Loucy (cell line): Measurements from ENCODE around the gene PDK2.

ENCODE experiments used
- EZH2phosphoT487 ChIP-seq: fragments of 200-600 bp; IDR thresholded peaks from 2 replicates; pipeline ENCODE4 v1.6.1; 2018; ENCODE audit warnings: antibody characterized with exemption, mild to moderate bottlenecking, moderate library complexity, borderline replicate concordance
- TF ChIP-seq, protein P1 (sequence below): fragments of 200-600 bp; sonication (generic); conservative IDR thresholded peaks from 2 replicates; pipeline ENCODE4 v1.5.1; 2014; ENCODE audit warnings: mild to moderate bottlenecking, antibody characterized with exemption, low read length

- TF ChIP-seq, protein P1, sequence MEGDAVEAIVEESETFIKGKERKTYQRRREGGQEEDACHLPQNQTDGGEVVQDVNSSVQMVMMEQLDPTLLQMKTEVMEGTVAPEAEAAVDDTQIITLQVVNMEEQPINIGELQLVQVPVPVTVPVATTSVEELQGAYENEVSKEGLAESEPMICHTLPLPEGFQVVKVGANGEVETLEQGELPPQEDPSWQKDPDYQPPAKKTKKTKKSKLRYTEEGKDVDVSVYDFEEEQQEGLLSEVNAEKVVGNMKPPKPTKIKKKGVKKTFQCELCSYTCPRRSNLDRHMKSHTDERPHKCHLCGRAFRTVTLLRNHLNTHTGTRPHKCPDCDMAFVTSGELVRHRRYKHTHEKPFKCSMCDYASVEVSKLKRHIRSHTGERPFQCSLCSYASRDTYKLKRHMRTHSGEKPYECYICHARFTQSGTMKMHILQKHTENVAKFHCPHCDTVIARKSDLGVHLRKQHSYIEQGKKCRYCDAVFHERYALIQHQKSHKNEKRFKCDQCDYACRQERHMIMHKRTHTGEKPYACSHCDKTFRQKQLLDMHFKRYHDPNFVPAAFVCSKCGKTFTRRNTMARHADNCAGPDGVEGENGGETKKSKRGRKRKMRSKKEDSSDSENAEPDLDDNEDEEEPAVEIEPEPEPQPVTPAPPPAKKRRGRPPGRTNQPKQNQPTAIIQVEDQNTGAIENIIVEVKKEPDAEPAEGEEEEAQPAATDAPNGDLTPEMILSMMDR = peak; percentile 72
- no peak for TF ChIP-seq EZH2phosphoT487
Observed at GRCh38 chr17:50079334-50080095, 15.6 kb upstream of the PDK2 start.
